Lung (tissue), 5 donors: ENCODE measurements around the gene MED13L. TPM values are rescaled to one million over a fixed set of nuclear protein-coding genes. Genes with fewer than 3 reads are reported as not detected.

Experiments used
- polyA plus RNA-seq, 2 donors: library from polyadenylated mRNA; stranded (reverse); fragments of 200-250 nt; gene quantifications; one replicate each; pipeline ENCODE4 v1.2.1, GENCODE V29; 2013
- small RNA-seq: library from RNA; depleted of rRNA; stranded (forward); fragments of <200 nt; gene quantifications from one replicate; pipeline ENCODE3, GENCODE V24; 2014; ENCODE audit warnings: low replicate concordance
- total RNA-seq, 2 donors: library from RNA; depleted of rRNA in 1 of 2; stranded (reverse); fragments of >200 nt in 1 of 2; gene quantifications; one replicate each; pipeline ENCODE4 v1.2.1, GENCODE V29; 2014 to 2021
- donor health status: Bipolar disorder and iron deficiency.
- donor health status: healthy.
- donor health status: DM: yes; HTN: yes; CAD: no.

The MED13L gene
- total and polyA plus RNA-seq, 4 donors, result 18.2 to 329 (median 71.4) TPM

Small RNA genes within 50 kb of the gene (small RNA-seq; reads per million reads assigned to genes)
- gene MIR620 (not detected), gene RNU6-1188P (not detected), gene SNRPGP18 (not detected)
